GM21360 (cell line): ENCODE measurements around the gene TBC1D22A.

Source experiments
- ATAC-seq: cut with Tn5 transposase; IDR thresholded peaks from one replicate; pipeline ENCODE4 v1.9.1; 2021; ENCODE audit warnings: mild to moderate bottlenecking, moderate library complexity; ENCODE audit not compliant: unreplicated experiment

The TBC1D22A gene

DNA sequence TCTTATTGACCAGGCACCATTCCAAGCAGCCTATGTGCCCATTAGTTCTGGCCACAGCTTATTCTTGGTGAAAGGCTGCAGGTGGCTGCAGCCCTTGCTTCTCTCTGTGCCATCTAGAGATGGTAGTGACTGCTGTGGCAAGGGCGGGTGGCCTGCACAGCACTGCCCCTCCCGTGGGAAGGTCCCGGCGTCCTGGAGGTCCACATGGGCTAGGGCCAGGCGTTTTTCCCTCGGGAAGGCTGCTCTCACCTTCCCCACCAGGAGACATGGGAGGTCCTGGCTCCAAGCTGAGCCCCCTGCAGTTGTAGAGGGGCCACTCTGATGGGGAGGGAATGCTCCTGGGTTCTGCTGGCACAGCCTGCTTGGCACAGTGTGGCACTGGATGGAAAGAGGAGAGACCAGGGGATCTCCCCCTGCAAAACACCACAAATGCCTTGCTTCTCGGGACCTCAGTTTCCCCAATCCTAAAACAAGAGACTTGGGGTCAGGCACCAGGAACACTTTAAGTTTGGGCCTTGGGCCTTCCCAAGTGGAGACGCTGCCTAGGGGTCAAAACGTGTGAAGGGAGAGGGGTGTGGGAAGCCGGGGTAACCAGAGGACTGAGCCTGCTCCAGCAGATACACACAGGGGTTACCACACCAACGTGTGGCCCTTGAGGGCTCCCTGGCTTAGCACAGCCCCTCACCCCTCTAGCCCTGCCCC lies 10.0 kb upstream of the TBC1D22A start:
- ATAC-seq = no peak

DNA sequence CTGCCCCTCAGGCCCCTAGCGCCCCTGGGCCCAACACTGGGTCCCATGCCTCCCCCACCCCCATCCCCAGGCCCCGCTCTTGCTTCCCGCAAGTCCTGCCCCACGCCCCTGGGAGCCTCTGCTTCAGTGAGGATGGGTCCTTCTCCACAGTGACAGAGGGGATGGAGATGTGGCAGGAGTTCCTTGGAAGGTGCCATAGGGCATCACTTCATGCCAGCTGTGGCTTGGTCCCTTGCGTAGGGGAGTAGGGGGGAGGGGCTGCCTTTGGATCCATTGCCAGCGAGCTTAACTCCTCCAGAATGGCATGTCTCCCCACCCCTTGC lies 9.5 kb upstream of the TBC1D22A start:
- no peak for ATAC-seq

DNA sequence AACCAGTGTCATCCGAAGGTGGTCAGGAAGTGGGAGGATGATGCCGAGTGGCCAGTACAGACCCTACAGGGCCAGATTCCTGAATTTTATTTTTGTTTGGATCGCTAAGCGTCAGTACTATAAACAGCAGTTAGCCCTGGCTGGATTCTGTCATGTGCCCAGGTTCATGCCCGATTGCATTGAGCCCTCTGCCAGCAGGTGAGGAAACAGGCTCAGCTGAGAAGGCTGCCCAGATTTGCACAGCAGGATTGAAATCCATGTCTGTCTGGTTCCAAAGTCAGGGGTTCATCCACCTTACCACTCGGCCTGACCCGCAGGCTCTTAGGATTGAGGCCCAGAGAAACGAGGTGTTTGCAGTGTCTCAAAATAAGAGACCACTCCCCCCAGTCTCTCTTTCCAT lies 9.1 kb upstream of the TBC1D22A start:
- ATAC-seq = no peak

DNA sequence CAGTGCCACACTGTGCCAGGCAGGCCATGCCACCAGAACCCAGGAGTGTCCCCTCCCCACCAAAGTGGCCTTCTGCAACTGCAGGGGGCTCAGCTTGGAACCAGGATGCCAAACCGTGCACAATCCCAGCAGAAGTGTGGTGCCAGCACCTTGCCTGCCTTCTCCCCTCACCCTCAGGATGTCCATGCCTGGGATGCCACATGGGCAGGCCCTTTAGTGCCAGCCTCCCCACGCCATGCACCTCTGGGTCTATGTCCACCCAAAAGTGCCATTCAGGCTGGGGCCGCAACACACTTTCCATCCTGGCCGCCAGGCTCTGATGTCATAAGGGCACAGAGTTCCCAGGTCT lies 8.7 kb upstream of the TBC1D22A start:
- no peak for ATAC-seq

DNA sequence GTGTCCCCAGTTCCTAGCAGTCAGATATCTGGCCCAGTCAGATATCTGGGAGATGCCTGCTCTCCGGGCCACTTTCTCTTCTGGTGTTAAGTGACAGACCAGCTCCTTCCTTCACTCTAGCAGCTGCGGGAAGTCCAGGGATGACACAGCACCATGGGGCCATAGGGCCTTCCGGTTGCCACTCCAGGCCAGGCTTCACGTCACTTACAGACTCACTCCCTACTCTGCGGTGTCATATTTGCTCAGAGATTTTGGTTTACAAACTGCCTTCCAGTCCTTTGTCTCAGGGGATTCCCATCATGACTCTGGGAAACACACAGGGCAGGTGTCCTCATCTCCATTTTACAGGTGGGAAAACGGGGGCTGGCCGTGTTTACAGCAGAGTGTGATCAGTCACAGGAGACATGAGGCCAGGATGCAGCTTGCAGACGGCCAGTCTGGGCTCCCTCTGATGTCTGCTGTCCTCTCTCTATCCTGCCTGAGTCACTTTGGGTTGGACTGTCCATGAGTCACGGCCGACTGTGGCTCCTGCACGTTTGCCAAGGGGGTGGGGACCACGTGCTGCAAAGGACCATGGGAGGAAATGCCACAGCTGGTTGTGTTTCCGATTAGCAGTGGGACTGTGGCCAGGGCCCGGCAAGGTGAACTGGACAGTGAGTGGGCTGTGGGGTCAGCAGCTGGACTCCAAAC lies 8.2 kb upstream of the TBC1D22A start:
- ATAC-seq = no peak

DNA sequence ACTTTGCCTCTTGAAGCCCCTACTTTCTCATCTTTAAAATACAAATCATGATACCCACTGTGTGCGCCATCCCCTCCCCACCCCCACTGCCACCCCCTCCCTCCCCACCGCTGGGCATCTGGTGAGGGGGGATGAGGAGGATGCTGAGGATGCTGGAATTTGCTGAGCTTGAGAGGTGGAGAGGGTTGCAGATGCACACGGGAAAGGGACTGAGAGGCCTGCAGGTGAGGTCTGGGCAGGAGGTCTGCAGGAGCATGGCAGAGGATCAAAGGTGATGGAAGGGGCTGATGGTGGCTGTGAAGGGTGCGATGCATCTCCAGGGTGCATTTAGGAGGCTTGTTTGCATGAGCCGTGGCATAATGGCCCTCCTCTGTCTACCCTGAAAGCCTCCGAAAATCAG lies 7.6 kb upstream of the TBC1D22A start:
- ATAC-seq = no peak

DNA sequence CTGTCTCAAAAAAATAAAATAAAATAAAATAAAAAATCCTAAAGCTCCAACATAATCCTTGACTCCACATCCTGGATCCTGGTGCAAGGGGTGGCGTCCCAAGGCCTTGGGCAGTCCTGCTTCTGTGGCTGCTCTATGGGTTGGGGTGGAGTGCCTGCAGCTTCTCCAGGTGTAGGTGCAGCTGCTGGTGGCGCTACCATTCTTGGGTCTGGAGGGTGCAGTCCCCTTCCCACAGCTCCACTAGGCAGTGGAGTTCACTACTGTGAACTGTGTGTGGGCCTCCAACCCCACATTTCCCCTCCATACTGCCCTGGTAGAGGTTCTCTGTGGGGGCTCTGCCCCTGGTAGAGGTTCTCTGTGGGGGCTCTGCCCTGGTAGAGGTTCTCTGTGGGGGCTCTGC lies 6.9 kb upstream of the TBC1D22A start:
- no peak for ATAC-seq

DNA sequence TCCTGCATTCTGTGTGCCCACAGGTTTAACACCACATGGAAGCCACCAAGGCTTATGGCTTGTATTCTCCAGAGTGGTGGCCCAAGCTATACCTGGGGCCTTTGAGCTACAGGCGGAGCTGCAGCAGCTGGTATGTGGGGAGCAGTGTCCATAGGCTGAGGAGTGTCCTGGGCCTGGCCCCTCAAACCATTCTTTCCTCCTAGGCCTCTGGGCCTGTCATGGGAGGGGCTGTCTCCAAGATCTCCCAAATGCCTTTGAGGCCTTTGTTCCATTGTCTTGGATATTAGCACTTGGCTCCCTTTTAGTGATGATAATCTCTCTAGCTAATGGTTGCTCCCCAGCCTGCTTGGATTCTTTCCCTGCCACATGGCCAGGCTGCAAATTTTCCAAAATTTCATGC lies 6.4 kb upstream of the TBC1D22A start:
- ATAC-seq = no peak

DNA sequence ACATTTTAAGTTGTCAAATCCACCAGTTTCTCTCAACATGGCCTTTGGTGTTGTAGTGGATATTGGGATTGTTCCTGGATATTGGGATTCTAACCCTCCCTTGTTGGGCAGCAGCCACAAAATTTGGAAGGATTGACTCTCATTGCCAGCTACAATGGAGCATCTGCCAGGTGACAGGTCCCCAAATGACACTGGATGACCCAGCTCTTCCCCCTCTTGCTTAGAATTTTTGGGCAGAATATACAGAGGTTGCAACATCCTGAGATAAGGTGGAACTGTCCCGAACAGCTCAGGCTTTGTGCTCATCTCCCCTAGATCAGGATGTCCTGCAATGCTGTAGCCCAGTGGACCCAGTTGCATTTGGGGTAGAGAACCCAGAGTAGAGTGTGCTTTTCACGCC lies 5.3 kb upstream of the TBC1D22A start:
- ATAC-seq = no peak

DNA sequence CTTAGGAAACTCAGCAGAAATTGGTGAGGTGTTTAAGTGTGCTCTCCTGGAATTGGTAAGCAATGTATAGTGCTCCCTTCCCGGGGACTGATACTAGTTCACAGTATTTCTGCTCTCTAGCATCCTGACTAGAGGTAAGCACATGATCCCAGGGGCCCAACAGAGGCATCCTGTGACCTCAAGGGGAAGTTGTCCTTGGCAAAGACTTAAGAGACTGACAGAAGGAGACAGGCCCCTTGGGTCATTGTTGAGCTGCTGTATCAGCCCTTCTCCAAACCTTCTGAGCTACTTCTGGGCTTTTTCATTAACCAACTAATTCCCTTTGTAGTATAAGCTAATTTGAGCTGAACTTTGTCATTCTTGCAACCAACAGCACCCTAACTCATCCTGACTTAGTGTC lies 4.3 kb upstream of the TBC1D22A start:
- ATAC-seq = no peak

DNA sequence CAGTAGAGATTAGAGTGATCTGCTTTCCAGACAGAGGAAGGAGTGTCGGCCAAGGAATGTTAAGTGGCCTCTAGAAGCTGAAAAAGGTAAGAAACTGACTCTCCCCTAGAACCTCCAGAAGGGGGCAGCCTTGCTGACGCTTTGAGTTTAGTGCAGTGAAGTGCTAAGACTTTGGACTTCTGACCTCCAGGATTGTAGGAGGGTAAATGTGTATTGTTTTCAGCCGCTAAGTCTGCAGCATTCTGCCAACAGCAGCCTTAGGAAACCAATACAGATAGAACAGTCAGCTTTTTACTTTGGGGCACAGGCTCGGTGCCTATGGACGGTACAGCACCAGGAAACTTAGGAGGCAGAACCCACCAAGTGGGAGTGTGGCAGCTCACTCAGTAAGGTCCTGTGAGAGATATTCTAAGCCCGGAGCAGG lies 3.6 kb upstream of the TBC1D22A start:
- ATAC-seq = no peak

DNA sequence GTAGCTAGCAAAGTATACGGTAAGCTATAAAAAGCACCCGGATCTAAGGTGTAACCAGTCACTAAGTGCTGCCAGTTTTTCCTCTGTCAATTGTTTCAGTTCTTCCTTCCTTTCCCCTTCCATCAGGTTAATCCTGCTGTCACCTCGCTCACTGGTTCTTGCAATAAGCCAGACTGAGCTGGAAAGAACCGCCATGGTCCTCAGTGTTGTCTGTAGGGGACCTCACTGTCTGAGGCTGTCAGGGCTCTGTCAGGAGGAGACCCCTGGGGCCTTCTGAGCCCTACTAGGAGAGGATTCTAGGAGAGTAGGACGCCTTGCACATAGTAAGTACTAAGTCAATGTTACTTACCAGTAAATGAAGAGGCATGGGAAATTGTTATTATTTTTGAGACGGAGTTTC lies 1.4 kb upstream of the TBC1D22A start:
- no peak for ATAC-seq

DNA sequence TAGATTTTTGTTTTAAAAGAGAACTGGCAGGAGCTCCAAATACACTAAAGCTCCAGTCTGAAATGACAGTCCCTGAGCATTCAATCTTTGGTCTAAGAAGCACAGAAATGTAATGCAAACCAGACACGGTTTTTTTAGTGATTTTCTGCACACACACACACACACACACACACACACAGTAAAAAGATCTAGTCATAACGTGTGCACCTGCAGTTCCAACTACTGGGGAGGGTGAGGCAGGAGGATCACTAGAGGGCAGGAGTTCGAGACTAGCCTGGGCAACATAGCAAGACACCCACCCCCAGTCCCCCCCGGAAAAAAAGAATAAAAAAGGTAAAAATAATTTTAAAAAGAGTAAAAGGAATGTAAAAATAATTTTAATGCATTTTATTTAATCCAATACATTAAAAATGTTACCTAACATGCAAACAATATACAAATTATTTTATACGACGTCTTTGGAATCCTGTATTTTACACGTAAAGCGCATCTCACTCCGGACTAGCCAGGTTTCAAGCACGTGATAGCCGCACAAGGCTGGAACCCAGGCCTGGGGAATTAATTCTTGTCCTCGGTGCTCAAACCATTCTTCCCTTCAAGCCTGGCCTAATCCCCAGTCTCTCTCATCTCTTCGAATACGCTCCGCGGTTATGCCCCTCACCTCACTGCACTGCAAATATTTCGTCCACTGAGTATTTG lies 762 bp upstream of the TBC1D22A start:
- ATAC-seq = no peak

DNA sequence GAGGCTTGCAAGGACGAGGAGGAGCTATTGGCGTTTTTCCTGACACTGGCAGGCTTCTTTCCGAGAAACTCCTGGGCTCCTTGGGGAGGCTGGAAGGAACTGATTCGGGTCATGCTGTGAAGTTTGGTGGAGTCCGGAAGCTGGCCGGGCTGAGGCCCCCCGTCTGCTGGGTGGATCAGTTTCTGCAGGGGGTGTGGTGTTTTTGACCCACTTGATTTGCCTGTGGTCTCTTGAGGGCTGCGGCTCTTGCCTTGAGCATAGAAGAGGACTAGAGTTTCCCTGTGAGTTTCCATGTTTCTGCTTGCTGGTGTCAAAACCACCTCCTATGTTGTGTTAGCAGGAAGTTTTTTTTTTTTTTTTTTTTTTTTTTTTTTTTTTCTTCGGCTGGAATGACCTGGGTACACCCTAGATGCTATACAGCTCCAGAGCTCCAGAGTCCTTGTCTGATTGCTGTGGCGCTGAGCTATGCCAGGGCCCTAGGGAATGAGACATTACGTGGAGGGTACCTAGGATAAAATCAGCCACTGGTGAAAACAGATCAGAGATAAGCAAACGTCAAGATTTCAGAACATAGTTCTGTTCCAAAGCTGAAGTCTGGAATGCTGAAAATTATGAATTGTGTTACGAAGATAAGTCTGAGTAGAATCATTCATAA lies 728 bp downstream of the TBC1D22A start:
- peak; percentile 31 for ATAC-seq

DNA sequence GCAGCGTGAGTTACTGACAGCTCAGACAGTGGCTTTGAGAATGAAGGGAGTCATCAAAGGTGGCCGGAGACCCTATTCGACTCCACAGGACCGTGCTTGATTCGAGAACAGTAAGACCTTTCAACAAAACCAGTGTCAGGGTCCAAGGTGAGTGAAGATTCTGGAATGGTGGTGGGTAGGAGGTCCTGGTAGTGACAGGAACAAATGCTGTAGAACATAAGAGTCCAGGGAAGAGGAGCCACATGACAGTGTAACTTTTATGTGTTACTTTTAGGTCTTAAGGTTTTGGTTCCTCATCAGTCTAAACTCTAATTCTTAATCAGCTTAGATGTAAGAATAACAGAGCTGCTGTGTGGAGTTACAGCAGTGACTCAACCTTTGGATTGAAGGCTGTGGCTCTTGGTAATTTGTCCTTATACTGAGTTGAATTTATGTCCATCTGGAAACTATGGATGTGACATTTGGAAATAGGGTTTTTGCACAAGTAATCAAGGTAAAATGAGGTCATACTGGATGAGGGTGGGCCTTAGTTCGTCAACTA lies 1.8 kb downstream of the TBC1D22A start:
- ATAC-seq = no peak

DNA sequence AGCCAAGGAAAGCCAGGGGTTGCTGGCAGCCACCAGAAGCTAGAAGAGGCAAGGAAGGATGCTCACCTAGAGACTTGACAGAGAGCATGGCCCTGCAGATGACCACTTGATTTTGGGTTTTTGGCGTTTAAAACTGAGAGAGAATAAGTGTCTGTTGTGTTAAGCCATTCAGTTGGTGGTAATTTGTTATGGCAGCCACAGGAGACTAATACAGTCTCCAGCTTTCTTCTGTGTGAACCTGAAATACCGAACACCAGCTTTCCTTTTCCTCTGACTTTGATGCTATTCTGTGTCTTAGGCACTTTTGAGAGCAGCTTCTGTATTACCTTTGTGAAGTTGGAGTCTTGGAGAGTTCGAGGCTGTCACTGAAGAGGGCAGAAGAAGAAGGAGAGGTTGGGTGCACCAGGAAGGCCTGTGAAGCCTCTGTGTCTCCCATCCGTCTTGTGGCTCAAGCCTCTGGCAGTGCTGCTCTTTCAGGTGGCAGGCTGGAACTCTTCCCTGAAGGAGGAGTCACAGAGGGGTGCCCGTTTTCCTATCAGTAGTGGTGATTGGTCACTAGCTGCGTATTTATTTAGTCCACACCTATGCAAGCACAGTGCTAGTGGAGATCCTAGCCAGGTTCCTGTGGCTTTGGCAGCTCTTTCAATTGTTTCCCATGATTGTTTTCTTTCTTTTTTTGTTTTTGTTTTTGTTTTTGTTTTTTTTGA lies 2.5 kb downstream of the TBC1D22A start:
- no peak for ATAC-seq

DNA sequence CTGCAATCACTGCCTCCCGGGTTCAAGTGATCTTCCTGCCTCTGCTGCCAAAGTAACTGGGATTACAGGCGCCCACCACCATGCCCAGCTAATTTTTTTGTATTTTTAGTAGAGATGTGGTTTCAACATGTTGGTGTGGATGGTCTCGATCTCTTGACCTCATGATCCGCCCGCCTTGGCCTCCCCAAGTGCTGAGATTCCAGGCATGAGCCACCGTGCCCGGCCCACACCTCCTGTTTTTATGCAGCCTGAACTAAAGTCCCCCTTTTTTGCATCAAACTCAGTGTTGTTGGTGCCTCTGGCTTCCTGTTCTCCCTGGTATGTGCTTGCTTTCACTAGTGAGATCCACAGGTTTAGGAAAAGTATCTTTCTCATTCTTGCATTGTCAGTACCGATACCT lies 4.2 kb downstream of the TBC1D22A start:
- no peak for ATAC-seq

DNA sequence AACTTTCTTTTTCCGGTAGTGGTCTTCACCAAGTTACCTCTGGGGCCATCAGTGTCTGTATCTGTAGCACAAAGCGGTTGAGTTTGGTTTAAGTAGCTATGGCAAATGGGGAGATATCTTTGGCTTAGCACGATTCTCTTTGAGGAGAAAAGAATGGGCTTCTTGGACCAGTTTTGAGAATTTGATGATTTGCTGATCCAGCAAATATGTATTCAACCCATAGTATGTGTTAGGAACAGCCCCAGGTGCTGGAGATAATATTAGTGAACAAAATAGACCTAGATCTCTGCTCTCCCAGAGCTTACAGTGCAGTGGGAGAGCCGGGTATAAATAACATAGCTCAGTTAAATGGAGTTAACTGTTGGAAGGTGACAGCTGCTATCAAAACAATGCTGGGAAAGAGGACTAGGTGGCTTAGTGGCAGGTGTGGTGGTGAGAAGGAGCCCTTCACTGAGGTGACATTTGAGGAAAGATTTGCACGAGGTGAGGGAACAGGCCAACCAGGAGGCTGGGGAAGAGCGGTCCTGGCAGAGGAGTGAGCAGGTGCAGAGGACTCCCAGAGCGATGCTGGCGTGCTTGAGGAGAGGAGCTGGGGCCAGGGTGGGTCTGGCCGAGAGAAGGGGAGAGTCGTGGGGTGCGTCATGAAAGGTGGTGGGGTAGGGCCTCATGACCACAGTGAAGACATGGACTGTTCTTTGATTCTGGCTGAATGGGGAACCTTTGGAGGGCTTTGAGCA lies 5.0 kb downstream of the TBC1D22A start:
- no peak for ATAC-seq

DNA sequence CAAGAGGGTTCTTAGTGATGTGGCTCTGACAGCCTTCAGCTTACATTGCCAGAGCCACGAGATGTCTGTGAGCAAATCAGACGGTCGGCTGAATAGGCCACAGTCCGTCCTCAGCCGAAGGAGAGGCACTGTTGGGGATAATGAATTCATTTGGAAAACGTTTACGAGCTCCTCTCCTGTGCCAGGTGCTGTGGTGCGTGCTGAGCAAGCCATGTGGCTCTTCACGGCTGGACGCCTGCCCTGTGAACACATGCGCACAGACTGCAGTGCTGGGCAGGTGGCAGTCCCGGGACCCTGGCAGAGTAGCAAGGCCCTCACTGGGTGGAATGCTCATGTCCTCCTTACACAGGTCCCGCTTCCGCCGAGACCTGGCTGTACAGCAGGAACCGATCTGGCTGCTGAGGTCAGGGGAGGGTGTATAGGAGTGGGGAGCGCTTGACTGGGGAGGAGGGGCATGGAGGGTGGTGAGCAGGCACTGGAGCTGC lies 6.8 kb downstream of the TBC1D22A start:
- ATAC-seq = no peak

DNA sequence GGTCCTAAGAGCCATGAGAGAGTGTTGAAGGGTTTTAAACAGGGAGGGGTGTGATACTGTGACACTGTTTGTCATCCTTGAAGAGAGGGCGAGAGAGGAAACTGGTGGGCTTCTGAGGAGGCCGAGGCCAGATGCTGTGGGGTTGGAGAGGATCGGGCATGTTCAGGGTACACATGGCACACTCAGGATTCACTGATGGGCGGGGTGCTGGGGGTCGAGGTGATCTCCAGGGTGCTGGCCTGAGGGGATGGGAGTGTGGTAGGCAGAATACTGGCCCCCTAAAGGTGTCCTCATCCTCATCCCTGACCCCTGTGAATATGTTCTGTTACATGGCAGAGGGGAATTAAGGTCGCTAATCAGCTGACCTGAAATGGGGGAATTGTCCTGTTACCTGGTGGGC lies 7.3 kb downstream of the TBC1D22A start:
- no peak for ATAC-seq
